GM12872 (cell line): ENCODE measurements around the gene SGPP1.

ENCODE experiments used
- TF ChIP-seq, protein P1 (sequence below): IDR thresholded peaks from 3 replicates; pipeline ENCODE4 v1.5.1; 2011; ENCODE audit warnings: low read depth, mild to moderate bottlenecking, low read length, moderate library complexity; ENCODE audit not compliant: insufficient read depth

Gene SGPP1

DNA sequence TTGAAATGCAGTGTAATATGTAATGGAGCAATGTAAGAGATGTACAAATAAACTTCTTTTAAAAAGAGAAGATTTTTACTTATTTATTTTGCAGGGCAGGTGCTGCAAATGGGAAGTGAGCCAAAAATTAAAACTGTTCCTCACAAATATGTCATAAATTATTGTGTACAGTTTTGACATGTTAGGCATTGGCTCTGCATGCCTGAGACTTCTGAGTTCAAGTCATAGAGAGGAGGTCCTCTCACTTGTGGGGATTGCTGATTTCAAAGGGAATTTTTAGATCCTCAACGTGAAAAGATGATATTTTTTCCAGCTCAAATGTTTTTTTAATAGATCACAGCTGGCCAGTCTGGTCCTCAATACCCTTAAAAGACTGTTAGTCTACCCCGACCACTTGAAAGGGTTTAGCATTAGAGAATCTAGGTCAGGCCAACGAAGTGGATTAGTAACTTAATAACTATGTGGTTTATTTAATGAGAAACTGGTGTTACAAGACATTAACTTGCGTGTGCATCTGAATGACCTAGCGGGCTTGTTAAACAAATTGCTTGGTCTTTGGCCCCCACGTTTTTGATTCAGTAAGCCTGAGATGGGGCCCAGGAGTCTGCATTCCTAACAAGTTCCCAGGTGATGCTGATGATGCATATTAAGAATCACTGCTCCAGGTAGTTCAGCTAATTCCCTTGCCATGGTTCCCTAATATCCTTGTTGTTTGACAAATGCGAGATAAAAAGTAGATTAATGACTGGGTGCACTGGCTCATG lies 55.3 kb downstream of the SGPP1 start:
- TF ChIP-seq, protein P1, sequence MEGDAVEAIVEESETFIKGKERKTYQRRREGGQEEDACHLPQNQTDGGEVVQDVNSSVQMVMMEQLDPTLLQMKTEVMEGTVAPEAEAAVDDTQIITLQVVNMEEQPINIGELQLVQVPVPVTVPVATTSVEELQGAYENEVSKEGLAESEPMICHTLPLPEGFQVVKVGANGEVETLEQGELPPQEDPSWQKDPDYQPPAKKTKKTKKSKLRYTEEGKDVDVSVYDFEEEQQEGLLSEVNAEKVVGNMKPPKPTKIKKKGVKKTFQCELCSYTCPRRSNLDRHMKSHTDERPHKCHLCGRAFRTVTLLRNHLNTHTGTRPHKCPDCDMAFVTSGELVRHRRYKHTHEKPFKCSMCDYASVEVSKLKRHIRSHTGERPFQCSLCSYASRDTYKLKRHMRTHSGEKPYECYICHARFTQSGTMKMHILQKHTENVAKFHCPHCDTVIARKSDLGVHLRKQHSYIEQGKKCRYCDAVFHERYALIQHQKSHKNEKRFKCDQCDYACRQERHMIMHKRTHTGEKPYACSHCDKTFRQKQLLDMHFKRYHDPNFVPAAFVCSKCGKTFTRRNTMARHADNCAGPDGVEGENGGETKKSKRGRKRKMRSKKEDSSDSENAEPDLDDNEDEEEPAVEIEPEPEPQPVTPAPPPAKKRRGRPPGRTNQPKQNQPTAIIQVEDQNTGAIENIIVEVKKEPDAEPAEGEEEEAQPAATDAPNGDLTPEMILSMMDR = no peak

DNA sequence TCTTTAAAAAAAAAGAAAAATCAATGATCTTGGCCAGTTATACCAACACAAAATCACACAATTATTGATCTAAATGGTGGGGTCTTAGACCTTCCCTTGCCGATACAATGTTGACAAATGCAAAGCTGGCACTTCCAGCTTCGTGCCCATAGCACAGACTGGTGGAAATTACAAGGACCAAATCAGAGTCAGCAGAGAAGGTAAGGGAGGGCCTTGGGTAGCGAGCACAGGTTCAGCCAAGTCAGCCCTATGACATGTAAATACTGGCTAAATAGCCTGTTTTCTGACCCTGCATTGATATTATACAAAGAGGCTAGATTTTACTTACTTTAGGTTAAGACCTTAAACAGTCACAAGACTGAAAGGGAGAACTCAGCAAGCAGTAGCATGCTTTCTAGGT lies 55.9 kb downstream of the SGPP1 start:
- TF ChIP-seq, protein P1 = no peak

DNA sequence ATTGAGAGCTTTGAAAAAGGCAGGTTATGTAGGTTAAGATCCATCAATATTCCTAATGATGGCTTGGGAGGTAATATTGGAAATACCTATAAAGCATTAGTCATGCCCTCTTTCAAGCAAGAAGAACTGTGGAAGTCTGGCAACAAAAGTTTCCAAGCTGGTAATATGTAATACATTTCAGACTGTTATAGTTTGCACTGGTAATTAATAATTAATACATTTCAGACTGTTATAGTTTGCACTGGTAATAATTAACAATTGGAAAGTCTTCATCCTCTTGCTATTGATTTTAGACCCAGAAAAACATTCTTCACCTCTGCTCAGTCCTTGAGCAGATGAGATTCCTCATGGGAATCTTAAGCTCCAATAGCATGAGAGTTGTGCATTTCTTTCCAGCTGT lies 57.2 kb downstream of the SGPP1 start:
- TF ChIP-seq, protein P1 = no peak

DNA sequence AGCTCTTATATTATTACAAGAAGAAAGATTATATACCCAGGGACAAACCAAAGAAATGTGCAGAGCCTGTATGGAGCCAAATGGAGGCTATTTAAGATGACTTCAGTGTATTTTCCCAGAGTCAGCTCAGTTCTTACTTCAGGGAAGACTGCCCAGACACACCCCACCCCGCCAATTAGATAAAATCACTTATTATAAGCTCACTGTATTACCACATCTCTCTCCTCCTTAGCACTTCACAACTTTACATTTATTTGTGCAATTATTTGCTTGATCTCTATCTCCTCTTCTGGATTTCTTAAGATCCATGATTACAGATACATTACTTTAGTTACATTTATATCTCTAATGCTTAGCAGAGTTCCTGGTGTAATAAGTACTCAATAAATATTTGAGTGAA lies 61.5 kb downstream of the SGPP1 start:
- TF ChIP-seq, protein P1 = no peak

DNA sequence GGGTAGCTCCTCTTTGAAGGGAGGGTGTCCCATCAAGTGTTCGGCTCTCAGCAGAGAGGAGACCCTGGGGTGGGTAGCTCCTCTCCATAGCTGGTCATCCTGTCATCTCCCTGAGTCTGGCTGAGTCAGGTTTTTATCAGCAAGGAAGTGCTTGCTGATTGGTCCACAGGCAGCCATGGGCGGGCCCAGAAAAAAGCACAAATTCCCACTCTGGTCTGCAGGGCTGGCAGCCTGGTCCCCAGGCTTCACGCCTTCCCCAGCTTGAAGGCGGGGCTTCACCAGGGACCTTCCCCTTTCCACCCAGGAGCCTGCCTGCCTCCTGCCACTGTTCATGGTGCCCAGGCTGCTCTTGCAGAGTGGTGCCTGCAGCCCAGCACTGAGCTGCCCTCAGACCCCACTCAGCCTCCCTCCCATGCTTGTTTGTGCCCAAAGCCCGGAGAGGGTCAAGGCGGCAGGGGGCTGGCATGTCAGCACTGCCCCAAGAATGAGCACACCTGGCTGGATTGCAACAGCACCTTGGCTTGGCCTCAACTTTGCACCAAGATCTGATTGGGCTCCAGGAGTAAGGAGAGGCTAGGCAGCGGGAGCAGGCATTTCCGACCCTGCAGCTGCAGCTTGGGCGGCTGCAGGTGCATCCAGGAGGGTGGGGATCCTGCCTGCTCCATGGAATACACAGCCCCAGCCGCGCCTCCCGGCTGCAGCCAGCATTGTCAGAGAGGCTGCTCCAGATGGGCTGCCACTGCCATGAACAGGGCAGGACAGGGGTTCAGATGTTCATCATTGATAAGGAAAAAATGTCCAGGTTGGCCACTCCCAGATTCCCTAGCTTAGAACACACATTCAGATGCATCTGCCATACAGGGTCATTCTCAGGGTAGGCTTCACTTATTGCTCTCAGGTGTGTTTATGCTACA lies 64.2 kb downstream of the SGPP1 start:
- TF ChIP-seq, protein P1 = no peak

DNA sequence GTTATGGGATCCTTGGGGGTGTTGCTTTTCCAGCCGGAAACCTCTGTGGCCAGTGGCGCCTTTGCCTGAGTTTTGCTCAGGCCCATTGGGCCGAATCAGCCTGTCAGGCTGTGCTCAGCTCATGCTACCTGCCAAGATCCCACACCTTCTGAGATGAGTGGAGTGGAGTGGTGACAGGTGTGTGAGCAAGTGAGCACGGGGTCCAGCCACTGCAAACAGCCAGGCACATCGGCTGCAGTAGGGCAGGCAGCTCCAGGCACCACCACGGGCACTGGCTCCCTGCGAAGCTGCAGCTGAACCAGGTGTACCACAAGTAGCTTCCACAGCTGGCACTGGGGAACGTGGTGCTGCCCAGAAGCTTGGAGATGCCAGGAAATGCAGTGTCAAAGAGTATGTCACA lies 65.1 kb downstream of the SGPP1 start:
- TF ChIP-seq, protein P1 = no peak

DNA sequence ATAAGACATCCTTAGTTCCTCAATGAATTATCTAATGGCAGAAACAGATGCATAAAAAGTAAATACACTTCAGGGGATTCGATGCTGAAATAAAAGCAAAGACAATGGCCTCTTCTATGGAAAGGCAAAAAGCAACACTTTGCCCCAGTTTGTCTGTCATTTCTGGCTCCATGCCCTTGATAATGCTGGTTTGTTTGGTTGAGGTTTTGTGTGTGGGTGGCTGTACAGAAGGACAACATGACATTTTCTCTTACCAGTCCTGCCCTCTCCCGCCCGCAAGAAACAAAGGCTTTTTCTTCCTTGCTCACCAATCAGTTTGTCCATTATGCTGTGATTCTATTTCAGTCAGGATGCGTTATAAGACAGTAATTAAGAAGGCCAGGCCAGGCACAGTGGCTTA lies 68.1 kb downstream of the SGPP1 start:
- TF ChIP-seq, protein P1 = no peak
